Measurements from ENCODE around the gene HCRTR2. TPM values are rescaled to one million over a fixed set of nuclear protein-coding genes. Genes with fewer than 3 reads are reported as not detected.
"Not testable (repeated sequence)": the region's sequence is repeated elsewhere in the genome, so short reads cannot be mapped to it uniquely, and the experiment has no call there.

HCRTR2 gene
- total RNA-seq, 1 experiment from 2014 or later = not detected

- Histone ChIP-seq H3K9me3 (ENCODE audit: control insufficient read depth, insufficient read depth, low read depth, low read length) (no peaks in the 10 kb centered on the region), H3K4me3 (ENCODE audit: low read depth in 2 of 2, low read length in 2 of 2) (no peak overlapping the region), H3K4me1 (ENCODE audit: control insufficient read depth, insufficient read depth, low read length) (no peaks in the 10 kb centered on the region), H3K27ac (ENCODE audit: low read length) (no peak overlapping the region), H3K27me3 (ENCODE audit: control insufficient read depth, insufficient read depth, low read length) (peaks cover 7% of the 10 kb centered on the region), H3K36me3 (ENCODE audit: control insufficient read depth, insufficient read depth, low read length) (no peaks in the 10 kb centered on the region)
- ChIA-PET CTCF (interaction anchor here (0.7 kb wide), 1 partner anchor 1165 kb away, joined by 10 read pairs; no protein-coding TSS in a partner anchor), POLR2A (no interaction called here)
- DNase-seq (ENCODE audit: low read depth, low spot score) (no peak), ATAC-seq (no peak)
- in situ Hi-C loops (cut with HindIII; ENCODE audit: low pct_unique_long_range_greater_than_20kb, low sequenced_read_pairs) (no loop called here), intact Hi-C loops (cut with micrococcal nuclease; ENCODE audit: unreplicated experiment) (no loop called here)
- TF ChIP-seq CTCF (IDR thresholded peaks at IDR 0.05) (no peak), TCF7L2 (IDR thresholded peaks at IDR 0.05; ENCODE audit: low read depth, low read length) (no peak), POLR2AphosphoS5 (IDR thresholded peaks at IDR 0.05; ENCODE audit: low read depth, low read length) (no peak), SIN3A (IDR thresholded peaks at IDR 0.05; ENCODE audit: borderline replicate concordance, insufficient read depth, low read depth, low read length) (no peak)
- TF ChIP-seq, protein P1, sequence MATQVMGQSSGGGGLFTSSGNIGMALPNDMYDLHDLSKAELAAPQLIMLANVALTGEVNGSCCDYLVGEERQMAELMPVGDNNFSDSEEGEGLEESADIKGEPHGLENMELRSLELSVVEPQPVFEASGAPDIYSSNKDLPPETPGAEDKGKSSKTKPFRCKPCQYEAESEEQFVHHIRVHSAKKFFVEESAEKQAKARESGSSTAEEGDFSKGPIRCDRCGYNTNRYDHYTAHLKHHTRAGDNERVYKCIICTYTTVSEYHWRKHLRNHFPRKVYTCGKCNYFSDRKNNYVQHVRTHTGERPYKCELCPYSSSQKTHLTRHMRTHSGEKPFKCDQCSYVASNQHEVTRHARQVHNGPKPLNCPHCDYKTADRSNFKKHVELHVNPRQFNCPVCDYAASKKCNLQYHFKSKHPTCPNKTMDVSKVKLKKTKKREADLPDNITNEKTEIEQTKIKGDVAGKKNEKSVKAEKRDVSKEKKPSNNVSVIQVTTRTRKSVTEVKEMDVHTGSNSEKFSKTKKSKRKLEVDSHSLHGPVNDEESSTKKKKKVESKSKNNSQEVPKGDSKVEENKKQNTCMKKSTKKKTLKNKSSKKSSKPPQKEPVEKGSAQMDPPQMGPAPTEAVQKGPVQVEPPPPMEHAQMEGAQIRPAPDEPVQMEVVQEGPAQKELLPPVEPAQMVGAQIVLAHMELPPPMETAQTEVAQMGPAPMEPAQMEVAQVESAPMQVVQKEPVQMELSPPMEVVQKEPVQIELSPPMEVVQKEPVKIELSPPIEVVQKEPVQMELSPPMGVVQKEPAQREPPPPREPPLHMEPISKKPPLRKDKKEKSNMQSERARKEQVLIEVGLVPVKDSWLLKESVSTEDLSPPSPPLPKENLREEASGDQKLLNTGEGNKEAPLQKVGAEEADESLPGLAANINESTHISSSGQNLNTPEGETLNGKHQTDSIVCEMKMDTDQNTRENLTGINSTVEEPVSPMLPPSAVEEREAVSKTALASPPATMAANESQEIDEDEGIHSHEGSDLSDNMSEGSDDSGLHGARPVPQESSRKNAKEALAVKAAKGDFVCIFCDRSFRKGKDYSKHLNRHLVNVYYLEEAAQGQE (IDR thresholded peaks at IDR 0.05; ENCODE audit: insufficient read depth in 1 of 2, low read depth in 2 of 2, low read length in 1 of 2) = no peak
- BruUV-seq (replicated peaks) = no TSS peak
These were observed 64.8 kb downstream of the HCRTR2 start for GRCh38 chr6:55239099-55239498.

GRCh38 chr6:55240975-55241605 lies 66.8 kb downstream of the HCRTR2 start:
- intact Hi-C loops (cut with micrococcal nuclease; ENCODE audit: unreplicated experiment) = loop anchor here (2.0 to 10.0 kb wide), 3 partner anchors 522 to 1254 kb away; no protein-coding TSS in a partner anchor
- CTCF ChIA-PET; H3K9me3 ChIP-seq (ENCODE audit: control insufficient read depth, insufficient read depth, low read depth, low read length); BruUV-seq (replicated peaks); H3K27ac ChIP-seq (ENCODE audit: low read length); H3K4me1 ChIP-seq (ENCODE audit: control insufficient read depth, insufficient read depth, low read length); H3K4me3 ChIP-seq (ENCODE audit: low read depth in 2 of 2, low read length in 2 of 2); in situ Hi-C loops (cut with HindIII; ENCODE audit: low pct_unique_long_range_greater_than_20kb, low sequenced_read_pairs); H3K27me3 ChIP-seq (ENCODE audit: control insufficient read depth, insufficient read depth, low read length); POLR2A ChIA-PET; H3K36me3 ChIP-seq (ENCODE audit: control insufficient read depth, insufficient read depth, low read length); ATAC-seq: not testable (repeated sequence)
- peak; percentile 2 for DNase-seq (ENCODE audit: low read depth, low spot score)
- TF ChIP-seq CTCF (IDR thresholded peaks at IDR 0.05) = peak; percentile 60; the same call in 1 of the 2 replicates

All from Panc1 (cell line).